ENCODE data around the gene GAS7. TPM values are rescaled to one million over a fixed set of nuclear protein-coding genes. Genes with fewer than 3 reads are reported as not detected.

GAS7 gene
- total and polyA plus RNA-seq, 2 of the 13 experiments (the other 11 are each of a cell fraction or from before 2014, with no cell fraction given) = 1.0 to 5.2 TPM

DNA sequence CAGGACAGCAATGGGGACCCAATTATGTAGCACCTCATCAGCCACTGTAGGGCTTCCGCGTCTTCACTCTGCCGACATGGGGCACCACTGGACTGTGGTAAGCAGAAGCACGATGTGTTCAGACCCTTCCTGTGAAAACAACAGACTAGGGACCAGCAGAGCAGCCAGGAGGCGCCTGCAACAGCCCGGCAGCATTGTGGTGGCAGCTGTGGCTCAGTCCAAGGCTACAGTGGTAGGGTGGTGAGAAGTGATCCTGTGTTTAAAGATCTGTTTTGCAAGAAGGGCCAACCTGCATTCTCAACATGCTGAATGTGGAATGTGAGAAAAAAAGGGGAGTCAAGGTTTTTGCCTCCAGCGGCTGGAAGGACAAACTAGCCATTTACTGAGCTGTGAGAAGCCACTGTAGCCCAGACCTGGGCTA lies 80.8 kb downstream of the GAS7 start (continued):
- TF ChIP-seq, protein P1, sequence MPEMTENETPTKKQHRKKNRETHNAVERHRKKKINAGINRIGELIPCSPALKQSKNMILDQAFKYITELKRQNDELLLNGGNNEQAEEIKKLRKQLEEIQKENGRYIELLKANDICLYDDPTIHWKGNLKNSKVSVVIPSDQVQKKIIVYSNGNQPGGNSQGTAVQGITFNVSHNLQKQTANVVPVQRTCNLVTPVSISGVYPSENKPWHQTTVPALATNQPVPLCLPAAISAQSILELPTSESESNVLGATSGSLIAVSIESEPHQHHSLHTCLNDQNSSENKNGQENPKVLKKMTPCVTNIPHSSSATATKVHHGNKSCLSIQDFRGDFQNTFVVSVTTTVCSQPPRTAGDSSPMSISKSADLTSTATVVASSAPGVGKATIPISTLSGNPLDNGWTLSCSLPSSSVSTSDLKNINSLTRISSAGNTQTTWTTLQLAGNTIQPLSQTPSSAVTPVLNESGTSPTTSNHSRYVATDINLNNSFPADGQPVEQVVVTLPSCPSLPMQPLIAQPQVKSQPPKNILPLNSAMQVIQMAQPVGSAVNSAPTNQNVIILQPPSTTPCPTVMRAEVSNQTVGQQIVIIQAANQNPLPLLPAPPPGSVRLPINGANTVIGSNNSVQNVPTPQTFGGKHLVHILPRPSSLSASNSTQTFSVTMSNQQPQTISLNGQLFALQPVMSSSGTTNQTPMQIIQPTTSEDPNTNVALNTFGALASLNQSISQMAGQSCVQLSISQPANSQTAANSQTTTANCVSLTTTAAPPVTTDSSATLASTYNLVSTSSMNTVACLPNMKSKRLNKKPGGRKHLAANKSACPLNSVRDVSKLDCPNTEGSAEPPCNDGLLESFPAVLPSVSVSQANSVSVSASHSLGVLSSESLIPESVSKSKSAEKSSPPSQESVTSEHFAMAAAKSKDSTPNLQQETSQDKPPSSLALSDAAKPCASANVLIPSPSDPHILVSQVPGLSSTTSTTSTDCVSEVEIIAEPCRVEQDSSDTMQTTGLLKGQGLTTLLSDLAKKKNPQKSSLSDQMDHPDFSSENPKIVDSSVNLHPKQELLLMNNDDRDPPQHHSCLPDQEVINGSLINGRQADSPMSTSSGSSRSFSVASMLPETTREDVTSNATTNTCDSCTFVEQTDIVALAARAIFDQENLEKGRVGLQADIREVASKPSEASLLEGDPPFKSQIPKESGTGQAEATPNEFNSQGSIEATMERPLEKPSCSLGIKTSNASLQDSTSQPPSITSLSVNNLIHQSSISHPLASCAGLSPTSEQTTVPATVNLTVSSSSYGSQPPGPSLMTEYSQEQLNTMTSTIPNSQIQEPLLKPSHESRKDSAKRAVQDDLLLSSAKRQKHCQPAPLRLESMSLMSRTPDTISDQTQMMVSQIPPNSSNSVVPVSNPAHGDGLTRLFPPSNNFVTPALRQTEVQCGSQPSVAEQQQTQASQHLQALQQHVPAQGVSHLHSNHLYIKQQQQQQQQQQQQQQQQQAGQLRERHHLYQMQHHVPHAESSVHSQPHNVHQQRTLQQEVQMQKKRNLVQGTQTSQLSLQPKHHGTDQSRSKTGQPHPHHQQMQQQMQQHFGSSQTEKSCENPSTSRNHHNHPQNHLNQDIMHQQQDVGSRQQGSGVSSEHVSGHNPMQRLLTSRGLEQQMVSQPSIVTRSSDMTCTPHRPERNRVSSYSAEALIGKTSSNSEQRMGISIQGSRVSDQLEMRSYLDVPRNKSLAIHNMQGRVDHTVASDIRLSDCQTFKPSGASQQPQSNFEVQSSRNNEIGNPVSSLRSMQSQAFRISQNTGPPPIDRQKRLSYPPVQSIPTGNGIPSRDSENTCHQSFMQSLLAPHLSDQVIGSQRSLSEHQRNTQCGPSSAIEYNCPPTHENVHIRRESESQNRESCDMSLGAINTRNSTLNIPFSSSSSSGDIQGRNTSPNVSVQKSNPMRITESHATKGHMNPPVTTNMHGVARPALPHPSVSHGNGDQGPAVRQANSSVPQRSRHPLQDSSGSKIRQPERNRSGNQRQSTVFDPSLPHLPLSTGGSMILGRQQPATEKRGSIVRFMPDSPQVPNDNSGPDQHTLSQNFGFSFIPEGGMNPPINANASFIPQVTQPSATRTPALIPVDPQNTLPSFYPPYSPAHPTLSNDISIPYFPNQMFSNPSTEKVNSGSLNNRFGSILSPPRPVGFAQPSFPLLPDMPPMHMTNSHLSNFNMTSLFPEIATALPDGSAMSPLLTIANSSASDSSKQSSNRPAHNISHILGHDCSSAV (CRISPR knock-in tag; IDR thresholded peaks at IDR 0.05; ENCODE audit: borderline replicate concordance) = no peak
- TF ChIP-seq, protein P2, sequence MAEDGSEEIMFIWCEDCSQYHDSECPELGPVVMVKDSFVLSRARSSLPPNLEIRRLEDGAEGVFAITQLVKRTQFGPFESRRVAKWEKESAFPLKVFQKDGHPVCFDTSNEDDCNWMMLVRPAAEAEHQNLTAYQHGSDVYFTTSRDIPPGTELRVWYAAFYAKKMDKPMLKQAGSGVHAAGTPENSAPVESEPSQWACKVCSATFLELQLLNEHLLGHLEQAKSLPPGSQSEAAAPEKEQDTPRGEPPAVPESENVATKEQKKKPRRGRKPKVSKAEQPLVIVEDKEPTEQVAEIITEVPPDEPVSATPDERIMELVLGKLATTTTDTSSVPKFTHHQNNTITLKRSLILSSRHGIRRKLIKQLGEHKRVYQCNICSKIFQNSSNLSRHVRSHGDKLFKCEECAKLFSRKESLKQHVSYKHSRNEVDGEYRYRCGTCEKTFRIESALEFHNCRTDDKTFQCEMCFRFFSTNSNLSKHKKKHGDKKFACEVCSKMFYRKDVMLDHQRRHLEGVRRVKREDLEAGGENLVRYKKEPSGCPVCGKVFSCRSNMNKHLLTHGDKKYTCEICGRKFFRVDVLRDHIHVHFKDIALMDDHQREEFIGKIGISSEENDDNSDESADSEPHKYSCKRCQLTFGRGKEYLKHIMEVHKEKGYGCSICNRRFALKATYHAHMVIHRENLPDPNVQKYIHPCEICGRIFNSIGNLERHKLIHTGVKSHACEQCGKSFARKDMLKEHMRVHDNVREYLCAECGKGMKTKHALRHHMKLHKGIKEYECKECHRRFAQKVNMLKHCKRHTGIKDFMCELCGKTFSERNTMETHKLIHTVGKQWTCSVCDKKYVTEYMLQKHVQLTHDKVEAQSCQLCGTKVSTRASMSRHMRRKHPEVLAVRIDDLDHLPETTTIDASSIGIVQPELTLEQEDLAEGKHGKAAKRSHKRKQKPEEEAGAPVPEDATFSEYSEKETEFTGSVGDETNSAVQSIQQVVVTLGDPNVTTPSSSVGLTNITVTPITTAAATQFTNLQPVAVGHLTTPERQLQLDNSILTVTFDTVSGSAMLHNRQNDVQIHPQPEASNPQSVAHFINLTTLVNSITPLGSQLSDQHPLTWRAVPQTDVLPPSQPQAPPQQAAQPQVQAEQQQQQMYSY (CRISPR knock-in tag; IDR thresholded peaks at IDR 0.05) = no peak
- no peak for TF ChIP-seq ZNF572 (CRISPR knock-in tag; IDR thresholded peaks at IDR 0.05)
